Activated CD4-positive, alpha-beta T cell treated with anti-CD3 and anti-CD28 coated beads, Interleukin-2, amount 50 U/mL, for 1 hour (primary cell): ENCODE measurements around the gene TENT5D.
"Not testable (repeated sequence)": the region's sequence is repeated elsewhere in the genome, so short reads cannot be mapped to it uniquely, and the experiment has no call there.

Experiments used
- DNase-seq: peaks from one replicate; pipeline ENCODE4 v3.0.0-alpha.2; 2020

TENT5D gene

DNA sequence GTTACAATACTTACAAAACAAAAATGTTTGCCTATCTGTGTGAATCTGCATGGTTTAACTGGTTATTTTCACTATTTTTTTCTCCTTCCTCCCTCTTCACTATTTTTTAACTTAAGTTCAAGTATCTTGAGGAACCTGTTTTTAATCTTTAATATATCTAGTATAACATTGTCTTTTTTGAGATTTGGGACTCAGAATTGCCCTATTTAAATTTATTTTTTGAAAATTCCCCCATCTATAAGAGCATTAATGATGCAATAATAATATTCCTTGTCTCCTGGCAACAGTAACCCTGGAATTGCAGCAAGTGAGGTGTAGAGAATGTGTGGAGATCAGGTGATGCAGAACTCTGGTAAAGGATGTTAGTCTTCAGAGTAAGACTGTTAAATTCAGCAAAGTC, at the start of gene TENT5D:
TSS of gene TENT5D (plus strand) at position 301 of the 400 bp plus-strand sequence. CDS start 22,093 bp downstream, outside the sequence.
- no peak for DNase-seq

DNA sequence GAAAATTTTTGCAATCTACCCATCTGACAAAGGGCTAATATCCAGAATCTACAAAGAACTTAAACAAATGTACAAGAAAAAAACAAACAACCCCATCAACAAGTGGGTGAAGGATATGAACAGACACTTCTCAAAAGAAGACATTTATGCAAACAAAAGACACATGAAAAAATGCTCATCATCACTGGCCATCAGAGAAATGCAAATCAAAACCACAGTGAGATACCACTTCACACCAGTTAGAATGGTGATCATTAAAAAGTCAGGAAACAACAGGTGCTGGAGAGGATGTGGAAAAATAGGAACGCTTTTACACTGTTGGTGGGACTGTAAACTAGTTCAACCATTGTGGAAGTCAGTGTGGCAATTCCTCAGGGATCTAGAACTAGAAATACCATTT, 34.6 kb upstream of the TENT5D start:
- not testable (repeated sequence) for DNase-seq

DNA sequence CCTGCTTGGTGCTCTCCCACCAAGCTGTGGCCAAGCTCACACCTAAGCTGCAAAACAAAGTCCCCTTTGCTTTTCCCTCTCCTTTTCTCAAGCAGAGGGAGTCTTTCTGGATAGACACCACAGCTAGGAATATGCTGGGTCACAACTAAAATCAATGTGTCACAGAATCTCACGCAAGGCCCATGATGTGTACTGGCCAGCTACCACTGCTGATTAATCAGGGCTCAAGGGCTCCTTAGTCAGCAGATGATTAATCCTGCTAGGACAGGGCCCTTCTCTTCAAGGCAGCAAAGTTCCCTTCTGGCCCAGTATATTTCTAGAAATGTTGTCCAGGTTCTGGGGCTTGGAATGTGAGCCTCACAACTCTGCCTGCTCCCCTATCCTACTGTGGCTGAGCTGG, 32.0 kb upstream of the TENT5D start:
- DNase-seq = no peak

DNA sequence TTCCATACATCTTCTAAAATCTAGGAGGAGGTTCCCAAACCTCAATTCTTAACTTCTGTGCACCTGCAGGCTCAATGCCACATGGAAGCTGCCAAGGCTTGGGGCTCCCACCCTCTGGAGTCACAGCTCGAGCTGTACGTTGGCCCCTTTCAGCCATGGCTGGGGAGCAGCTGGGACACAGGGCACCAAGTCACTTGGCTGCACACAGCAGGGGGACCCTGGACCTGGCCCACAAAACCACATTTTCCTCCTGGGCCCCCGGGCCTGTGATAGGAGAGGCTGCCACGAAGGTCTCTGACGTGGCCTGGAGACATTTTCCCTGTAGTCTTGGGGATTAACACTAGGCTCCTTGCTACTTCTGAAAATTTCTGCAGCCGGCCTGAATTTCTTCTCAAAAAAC, 8.2 kb upstream of the TENT5D start:
- no peak for DNase-seq

DNA sequence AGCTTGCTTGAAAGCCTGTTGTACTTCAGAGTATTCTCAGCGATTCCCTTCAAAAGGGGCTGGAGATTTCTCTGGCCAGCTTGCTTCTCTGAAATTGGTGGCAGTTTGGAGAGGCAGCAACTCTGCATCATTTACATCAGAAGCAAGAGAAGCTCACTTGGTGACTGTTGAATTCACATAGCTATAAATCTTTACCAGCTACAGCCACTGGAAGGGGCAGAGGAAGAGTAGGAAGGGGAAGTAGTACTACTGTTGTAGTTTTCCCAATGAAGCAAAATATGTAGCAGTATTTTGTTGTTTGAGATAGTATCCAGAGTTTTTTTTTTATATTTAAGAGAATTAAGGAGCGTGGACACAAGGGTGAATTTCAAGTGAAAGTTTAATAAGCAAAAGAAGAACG, 2.8 kb downstream of the TENT5D start:
- no peak for DNase-seq

DNA sequence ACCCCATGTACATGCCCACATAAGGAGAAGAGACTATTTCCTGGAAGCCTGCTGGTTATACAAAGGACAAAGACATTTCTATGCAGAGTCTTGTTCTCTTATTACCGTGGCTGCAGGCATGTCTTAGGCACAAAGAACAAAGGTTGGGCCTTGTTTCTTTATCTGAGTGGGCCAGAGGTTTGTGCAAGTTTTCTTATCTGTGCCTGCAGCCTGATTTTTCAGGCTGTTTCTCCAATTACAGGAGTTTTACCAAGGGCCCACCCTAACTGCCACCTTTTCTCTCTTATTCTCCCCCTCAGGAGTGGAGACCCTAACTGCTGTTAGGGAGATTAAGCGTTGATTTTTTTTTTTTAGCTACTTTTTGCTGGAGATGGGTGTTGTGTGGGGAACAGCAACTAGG, 3.5 kb downstream of the TENT5D start:
- no peak for DNase-seq

DNA sequence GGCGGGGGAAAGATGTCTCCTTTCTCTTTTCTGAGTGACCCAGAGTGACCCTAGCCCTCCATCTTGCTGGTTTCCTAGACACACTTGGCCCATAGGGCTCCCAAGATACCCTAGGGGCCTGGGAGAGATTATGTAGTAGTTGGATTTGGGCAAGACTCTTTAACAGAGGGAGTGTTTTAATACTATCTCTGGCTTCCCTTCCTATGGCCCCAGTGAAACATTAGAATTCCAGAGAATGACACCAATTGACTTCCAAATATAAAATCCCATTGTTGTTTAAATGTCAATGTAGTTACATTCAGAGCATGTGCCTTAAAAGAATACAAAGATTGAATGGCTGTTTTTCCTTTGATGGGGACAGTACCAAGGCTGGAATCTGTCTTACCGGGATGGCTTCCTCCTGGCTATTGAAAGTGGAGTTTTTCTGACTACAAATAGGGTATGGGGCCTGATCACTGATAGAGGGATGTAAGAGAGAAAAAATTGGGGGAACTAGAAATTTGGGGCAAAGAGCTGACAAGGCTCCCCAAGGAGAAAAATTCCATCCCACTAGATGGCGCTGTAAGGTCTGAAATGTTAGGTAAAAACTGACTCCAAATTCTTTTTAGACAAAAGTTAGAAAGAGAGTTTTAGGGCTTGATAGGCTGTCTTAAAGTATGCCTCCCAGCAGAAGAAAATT, 10.7 kb downstream of the TENT5D start:
- no peak for DNase-seq

DNA sequence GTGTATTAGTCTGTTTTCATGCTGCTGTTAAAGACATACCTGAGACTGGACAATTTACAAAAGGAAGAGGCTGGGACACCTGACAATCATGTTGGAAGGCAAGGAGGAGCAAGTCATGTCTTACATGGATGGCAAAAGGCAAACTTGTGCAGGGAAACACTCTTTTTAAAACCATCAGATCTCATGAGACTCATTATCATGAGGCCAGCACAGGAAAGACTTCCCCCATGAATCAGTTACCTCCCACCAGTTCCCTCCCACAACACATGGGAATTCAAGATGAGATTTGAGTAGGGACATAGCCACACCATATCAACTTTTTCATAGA, 11.2 kb downstream of the TENT5D start:
- no peak for DNase-seq

DNA sequence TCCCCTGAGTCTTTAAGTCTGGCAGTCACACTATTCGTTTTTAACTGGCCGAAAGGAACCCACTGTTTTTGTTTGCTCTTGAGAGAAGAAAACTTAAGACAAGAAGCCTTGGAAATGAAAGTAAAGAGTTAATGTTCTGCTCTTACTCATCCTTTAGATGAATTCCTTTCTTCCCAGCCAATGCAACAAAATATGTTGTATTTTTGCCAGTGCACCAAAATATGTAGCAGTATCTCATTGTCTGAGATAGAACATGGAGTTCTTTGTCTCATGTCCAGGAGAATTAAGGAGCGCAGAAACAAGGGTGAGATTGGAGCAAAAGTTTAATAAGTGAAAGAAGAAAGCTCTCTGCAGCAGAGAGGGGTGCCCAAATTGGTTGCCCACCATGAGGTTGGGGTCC, 12.2 kb downstream of the TENT5D start:
- no peak for DNase-seq

DNA sequence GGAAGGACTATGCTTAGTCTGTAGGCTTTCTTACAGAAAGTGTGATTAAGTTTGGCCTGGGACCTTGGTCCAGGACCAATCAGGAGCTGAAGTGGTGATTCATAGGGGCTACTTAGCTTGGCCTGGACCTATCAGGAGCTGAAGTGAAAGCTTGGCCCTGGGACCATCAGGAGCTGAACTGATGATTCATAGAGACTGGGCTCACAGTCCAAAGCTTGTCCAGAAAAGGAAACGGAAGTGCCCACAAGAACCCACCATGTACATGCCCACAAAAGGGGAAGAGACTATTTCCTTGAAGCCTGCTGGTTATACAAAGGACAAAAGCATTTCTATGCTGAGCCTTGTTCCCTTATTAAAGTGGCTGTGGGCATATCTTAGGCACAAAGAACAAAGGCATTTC, 12.6 kb downstream of the TENT5D start:
- no peak for DNase-seq

DNA sequence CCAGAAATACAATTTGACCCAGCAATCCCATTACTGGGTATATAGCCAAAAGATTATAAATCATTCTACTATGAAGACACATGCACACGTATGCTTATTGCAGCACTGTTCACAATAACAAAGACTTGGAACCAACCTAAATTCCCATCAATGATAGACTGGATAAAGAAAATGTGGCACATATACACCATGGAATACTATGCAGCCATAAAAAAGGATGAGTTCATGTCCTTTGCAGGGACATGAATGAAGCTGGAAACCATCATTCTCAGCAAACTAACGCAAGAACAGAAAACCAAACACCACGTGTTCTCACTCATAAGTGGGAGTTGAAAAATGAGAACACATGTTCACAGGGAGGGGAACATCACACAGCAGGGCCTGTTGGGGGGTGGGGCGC, 47.9 kb downstream of the TENT5D start:
- DNase-seq = not testable (repeated sequence)

DNA sequence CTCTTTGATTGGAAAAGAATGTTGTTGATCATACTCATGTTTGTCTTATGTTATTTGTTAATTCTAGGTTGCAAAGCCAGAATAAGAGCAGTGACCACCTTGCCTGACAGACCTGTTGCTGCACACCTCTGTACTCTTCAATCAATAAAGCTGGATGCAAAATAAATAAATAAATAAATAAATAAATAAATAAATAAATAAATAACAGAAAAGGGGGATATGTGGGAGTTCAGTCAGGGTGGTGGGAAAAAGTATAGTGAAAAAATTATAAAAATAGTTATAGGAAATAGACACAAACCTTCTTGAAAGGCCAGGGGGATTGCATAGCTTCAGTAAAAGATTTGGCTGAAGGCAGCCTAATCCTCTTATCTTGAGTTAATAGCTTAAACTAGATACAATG, 51.3 kb downstream of the TENT5D start:
- DNase-seq = no peak

DNA sequence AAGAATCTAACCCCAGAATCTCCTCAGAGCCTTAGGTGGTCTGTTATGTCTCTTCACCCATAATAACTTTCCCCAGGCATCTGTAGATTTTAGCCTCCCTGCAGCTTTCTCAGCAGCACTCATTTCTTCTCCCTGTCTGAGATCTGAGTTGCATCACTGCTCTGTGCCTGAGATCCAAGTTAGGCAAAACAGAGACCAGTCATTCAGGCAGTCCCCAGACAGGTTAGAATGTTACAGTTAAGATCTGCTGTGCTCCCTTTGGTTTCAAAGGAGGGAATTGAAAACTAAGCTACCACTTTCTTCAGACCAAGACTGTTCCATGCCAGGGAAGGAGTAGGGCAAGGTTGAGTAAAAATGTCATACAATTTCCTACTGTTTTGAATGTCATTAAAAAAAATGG, 65.3 kb downstream of the TENT5D start:
- DNase-seq = no peak

DNA sequence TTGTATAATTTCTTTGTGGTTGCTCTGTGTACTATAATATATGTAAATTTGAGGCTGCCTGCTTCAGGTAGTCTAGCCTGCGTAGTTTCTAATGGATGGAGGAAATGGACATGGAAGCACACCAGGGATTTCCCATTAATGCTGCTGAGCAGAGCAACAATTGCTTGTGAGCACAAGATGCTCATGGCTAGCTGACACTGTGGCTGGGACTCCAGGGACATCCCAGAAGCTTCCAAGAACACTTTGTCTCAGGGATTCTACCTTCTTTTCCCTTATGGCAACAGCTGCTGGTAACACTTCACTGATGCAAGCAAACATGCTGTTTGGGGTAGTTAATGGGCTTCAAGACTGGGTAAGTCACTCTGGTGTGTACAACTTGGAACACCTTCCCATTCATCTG, 66.1 kb downstream of the TENT5D start:
- no peak for DNase-seq

DNA sequence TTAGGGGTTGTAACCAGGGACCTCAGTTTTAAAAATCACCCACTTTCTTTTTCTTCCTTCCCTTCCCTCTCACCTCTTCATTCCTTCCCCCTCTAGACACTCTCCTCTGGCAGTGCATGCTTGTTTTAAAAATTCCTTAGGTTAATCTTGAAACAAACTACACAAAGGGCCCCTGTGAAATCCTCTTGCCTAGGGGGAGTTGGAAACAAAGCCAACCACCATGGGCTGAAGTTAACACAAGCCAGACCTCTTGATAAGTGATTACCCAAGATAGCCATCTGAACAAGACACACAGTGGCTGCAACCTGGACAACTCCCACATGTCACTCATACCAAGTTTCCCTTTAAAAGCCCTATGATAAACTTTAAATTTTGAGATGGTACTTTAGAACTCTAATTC, 68.9 kb downstream of the TENT5D start:
- no peak for DNase-seq
